CD14-positive monocyte (primary cell): ENCODE data around the gene NOD2. TPM values are rescaled to one million over a fixed set of nuclear protein-coding genes. Genes with fewer than 3 reads are reported as not detected.

Experiments
- DNase-seq, 3 donors: peaks; one replicate each; pipeline ENCODE4 v3.0.0-alpha.2; 2011 to 2022
- H2AFZ ChIP-seq: 2 replicates; pipeline ENCODE4 v1.6.0; 2012; ENCODE audit warnings: mild to moderate bottlenecking, low read depth, low read length, inconsistent platforms; ENCODE audit not compliant: insufficient read depth, poor library complexity, severe bottlenecking
- H3K27ac ChIP-seq, 2 donors: 1 replicate in 1 of 2; 2 replicates in 1 of 2; pipeline ENCODE4 v1.5.1; 2012 to 2013; ENCODE audit warnings: low read length in 2 of 2, control low read depth in 1 of 2, inconsistent platforms in 1 of 2, low read depth in 1 of 2, mild to moderate bottlenecking in 1 of 2
- H3K27me3 ChIP-seq, 2 donors: one replicate each; pipeline versions ENCODE4 v1.6.0 to v1.6.1; 2011 to 2013; ENCODE audit warnings: low read length in 2 of 2; ENCODE audit not compliant: control insufficient read depth in 2 of 2, insufficient read depth in 2 of 2
- H3K36me3 ChIP-seq, 2 donors: replicated peaks in 1 of 2; 1 replicate in 1 of 2; 2 replicates in 1 of 2; pipeline versions ENCODE4 v1.5.1 to v1.6.1; 2012 to 2013; ENCODE audit warnings: low read length in 2 of 2, control low read depth in 1 of 2, inconsistent platforms in 1 of 2, mild to moderate bottlenecking in 1 of 2; ENCODE audit not compliant: insufficient read depth in 2 of 2, control insufficient read depth in 1 of 2
- H3K4me1 ChIP-seq, 2 donors: 1 replicate in 1 of 2; 2 replicates in 1 of 2; pipeline versions ENCODE4 v1.5.1 to v1.6.1; 2012 to 2013; ENCODE audit warnings: low read length in 2 of 2, control low read depth in 1 of 2, inconsistent platforms in 1 of 2, mild to moderate bottlenecking in 1 of 2, moderate library complexity in 1 of 2; ENCODE audit not compliant: insufficient read depth in 2 of 2, control insufficient read depth in 1 of 2
- H3K4me2 ChIP-seq: replicated peaks from 2 replicates; pipeline ENCODE3; 2012; ENCODE audit warnings: low read length, moderate library complexity, mild to moderate bottlenecking; ENCODE audit not compliant: poor library complexity, severe bottlenecking; ENCODE audit errors: extremely low read depth
- H3K4me3 ChIP-seq, 3 experiments: fragments of 200-600 bp in 1 of 3; sonication (generic) in 1 of 3; replicated peaks in 1 of 3; 1 replicate in 2 of 3; 2 replicates in 1 of 3; pipeline ENCODE4 v1.5.1; 2011 to 2013; ENCODE audit warnings: low read length in 3 of 3, mild to moderate bottlenecking in 3 of 3, control low read depth in 2 of 3, low read depth in 2 of 3, inconsistent platforms in 1 of 3, moderate library complexity in 1 of 3
- H3K79me2 ChIP-seq: 2 replicates; pipeline ENCODE4 v1.6.0; 2012; ENCODE audit warnings: mild to moderate bottlenecking, control low read depth, inconsistent platforms, low read length, moderate library complexity; ENCODE audit not compliant: insufficient read depth
- H3K9ac ChIP-seq: 2 replicates; pipeline ENCODE4 v1.6.0; 2017; ENCODE audit warnings: low read length, mild to moderate bottlenecking; ENCODE audit not compliant: insufficient read depth, poor library complexity, severe bottlenecking
- H3K9me3 ChIP-seq, 2 donors: replicated peaks in 1 of 2; 1 replicate in 1 of 2; 2 replicates in 1 of 2; pipeline versions ENCODE4 v1.5.1 to v1.6.1; 2012 to 2013; ENCODE audit warnings: low read length in 2 of 2, control low read depth in 1 of 2; ENCODE audit not compliant: control insufficient read depth in 1 of 2, insufficient read depth in 1 of 2
- H4K20me1 ChIP-seq: 2 replicates; pipeline ENCODE4 v1.6.0; 2012; ENCODE audit warnings: mild to moderate bottlenecking, low read length, control low read depth, moderate library complexity; ENCODE audit not compliant: insufficient read depth
- H3K27ac Mint-ChIP-seq, 7 donors: one replicate each; pipeline ENCODE4 v1.8.0; 2020; ENCODE audit warnings: mild to moderate bottlenecking in 7 of 7, mixed read lengths in 7 of 7, moderate library complexity in 6 of 7, inconsistent platforms in 2 of 7
- H3K27me3 Mint-ChIP-seq, 3 donors: one replicate each; pipeline ENCODE4 v1.8.0; 2021 to 2022; ENCODE audit warnings: low read depth in 3 of 3, mild to moderate bottlenecking in 3 of 3, mixed read lengths in 3 of 3, moderate library complexity in 3 of 3, inconsistent platforms in 1 of 3
- H3K36me3 Mint-ChIP-seq, 2 donors: one replicate each; pipeline ENCODE4 v1.8.0; 2020; ENCODE audit warnings: mixed read lengths in 2 of 2, inconsistent platforms in 1 of 2, mild to moderate bottlenecking in 1 of 2
- H3K4me1 Mint-ChIP-seq: one replicate; pipeline ENCODE4 v1.8.0; 2020; ENCODE audit warnings: mild to moderate bottlenecking, mixed read lengths
- H3K4me3 Mint-ChIP-seq, 2 donors: one replicate each; pipeline ENCODE4 v1.8.0; 2020; ENCODE audit warnings: mild to moderate bottlenecking in 2 of 2, mixed read lengths in 2 of 2, moderate library complexity in 1 of 2
- H3K9me3 Mint-ChIP-seq, 7 donors: one replicate each; pipeline ENCODE4 v1.8.0; 2020 to 2022; ENCODE audit warnings: mixed read lengths in 7 of 7, mild to moderate bottlenecking in 6 of 7, moderate library complexity in 6 of 7, inconsistent platforms in 2 of 7
- WGBS: methylation state at CpG from one replicate; pipeline ENCODE4 v1.1.5; 2013; ENCODE audit warnings: missing lambda C conversion rate; ENCODE audit not compliant: insufficient coverage; 5-methylcytosine and 5-hydroxymethylcytosine counted together
- intact Hi-C, 2 donors: fragments of 100-400 bp; cut with micrococcal nuclease; formaldehyde crosslinking; loops; one replicate each; pipeline versions ENCODE4 v1.15.0 to v1.15.1; 2023
- polyA plus RNA-seq, 3 donors: library from polyadenylated mRNA; depleted of rRNA in 1 of 3; unstranded in 2 of 3; stranded (reverse) in 1 of 3; fragments of 300-500 nt in 2 of 3; fragments of >200 nt in 1 of 3; fragmentation: Illumina TruSeq in 2 of 3; gene quantifications; 1 replicate in 2 of 3; 2 replicates in 1 of 3; pipeline ENCODE4 v1.2.3, GENCODE V29; 2012 to 2021
- TF ChIP-seq, protein P1 (sequence below): fragments of 200-600 bp; IDR thresholded peaks from one replicate; pipeline ENCODE4 v1.8.0; 2022; ENCODE audit warnings: antibody characterized with exemption, mild to moderate bottlenecking

NOD2 gene
- polyA plus RNA-seq, 3 donors = 18.5 to 83.3 (median 29.7) TPM

DNA sequence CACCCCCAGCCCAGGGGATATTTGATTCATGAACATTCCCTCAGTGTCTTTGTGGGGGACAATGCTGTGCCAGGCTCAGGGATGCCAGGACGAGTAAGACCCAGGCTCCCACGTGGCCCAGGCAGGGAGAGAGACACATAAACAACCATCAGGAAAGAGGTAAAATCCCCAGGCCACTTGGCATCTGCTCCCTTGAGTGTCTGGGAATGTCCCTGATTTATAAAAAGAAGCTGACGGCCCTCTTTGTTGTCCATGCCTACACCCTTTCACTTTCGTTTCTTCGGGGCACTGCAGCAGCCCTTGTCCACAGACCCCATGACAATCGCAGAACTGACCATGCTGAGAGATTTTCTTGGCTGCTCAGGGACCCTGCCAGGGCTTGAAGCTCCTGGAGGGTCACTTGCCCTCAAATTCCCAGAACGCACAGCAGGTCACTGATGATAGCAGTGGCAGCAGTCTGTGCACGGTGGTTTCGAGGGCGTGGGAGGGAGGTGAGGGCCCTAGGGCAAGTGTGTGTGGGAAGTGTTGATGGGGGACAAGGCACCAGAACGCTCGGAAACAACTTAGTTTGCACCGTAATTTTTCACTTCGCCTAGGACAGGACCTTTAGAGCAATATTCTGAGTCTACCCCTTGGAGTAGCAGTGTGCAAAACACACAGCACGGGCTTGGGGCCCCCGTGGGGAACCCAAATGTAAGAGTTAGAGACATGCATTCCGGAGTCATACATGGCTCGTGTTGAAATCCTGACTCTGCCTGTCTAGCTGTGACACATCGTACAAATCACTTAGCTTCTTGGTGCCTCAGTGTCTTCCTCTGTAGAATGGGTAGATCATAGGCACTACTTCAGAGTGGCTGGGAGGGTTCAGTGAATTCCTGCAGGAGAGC, 4.7 kb downstream of the NOD2 start:
- no peaks in the 10 kb centered on the region for H3K27me3 ChIP-seq
- H3K9ac ChIP-seq = peak overlapping the region; percentile 95
- peak overlapping the region; percentile 99 for H3K4me2 ChIP-seq
- peak overlapping the region in 2 of 3 experiments; percentile 14 to 95 for H3K4me3 ChIP-seq
- H3K4me1 ChIP-seq = peaks cover 69 to 90% of the 10 kb centered on the region in 2 donors
- WGBS = 46% methylated on average over 14 of the region's 19 CpGs
- peaks cover 85% of the 10 kb centered on the region for H3K4me1 Mint-ChIP-seq
- H3K27ac ChIP-seq = peak overlapping the region; percentile 97 to 100
- H3K27ac Mint-ChIP-seq = peak overlapping the region; percentile 98 to 100 (median 99)
- no peaks in the 10 kb centered on the region for H3K27me3 Mint-ChIP-seq
- peaks cover 52 to 68% of the 10 kb centered on the region in 2 donors for H3K36me3 Mint-ChIP-seq
- H4K20me1 ChIP-seq = peaks cover 47% of the 10 kb centered on the region
- intact Hi-C loops = loop anchor here (1.0 to 10.0 kb wide), 3 partner anchors 13 to 423 kb away; partner anchors contain the start of gene CYLD (in 2 of the 2)
- H3K36me3 ChIP-seq = peaks cover 32 to 44% of the 10 kb centered on the region in 2 donors
- H3K9me3 ChIP-seq = peaks cover 0 to under 1% of the 10 kb centered on the region in 2 donors
- no peak overlapping the region for H2AFZ ChIP-seq
- H3K79me2 ChIP-seq = peaks cover 100% of the 10 kb centered on the region
- peak overlapping the region; percentile 79 to 89 for H3K4me3 Mint-ChIP-seq
- DNase-seq = peak; percentile 69 to 92 (median 70)
- peaks cover 0 to 1% (median under 1%) of the 10 kb centered on the region in 7 donors for H3K9me3 Mint-ChIP-seq
- TF ChIP-seq, protein P1, sequence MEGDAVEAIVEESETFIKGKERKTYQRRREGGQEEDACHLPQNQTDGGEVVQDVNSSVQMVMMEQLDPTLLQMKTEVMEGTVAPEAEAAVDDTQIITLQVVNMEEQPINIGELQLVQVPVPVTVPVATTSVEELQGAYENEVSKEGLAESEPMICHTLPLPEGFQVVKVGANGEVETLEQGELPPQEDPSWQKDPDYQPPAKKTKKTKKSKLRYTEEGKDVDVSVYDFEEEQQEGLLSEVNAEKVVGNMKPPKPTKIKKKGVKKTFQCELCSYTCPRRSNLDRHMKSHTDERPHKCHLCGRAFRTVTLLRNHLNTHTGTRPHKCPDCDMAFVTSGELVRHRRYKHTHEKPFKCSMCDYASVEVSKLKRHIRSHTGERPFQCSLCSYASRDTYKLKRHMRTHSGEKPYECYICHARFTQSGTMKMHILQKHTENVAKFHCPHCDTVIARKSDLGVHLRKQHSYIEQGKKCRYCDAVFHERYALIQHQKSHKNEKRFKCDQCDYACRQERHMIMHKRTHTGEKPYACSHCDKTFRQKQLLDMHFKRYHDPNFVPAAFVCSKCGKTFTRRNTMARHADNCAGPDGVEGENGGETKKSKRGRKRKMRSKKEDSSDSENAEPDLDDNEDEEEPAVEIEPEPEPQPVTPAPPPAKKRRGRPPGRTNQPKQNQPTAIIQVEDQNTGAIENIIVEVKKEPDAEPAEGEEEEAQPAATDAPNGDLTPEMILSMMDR = no peak

DNA sequence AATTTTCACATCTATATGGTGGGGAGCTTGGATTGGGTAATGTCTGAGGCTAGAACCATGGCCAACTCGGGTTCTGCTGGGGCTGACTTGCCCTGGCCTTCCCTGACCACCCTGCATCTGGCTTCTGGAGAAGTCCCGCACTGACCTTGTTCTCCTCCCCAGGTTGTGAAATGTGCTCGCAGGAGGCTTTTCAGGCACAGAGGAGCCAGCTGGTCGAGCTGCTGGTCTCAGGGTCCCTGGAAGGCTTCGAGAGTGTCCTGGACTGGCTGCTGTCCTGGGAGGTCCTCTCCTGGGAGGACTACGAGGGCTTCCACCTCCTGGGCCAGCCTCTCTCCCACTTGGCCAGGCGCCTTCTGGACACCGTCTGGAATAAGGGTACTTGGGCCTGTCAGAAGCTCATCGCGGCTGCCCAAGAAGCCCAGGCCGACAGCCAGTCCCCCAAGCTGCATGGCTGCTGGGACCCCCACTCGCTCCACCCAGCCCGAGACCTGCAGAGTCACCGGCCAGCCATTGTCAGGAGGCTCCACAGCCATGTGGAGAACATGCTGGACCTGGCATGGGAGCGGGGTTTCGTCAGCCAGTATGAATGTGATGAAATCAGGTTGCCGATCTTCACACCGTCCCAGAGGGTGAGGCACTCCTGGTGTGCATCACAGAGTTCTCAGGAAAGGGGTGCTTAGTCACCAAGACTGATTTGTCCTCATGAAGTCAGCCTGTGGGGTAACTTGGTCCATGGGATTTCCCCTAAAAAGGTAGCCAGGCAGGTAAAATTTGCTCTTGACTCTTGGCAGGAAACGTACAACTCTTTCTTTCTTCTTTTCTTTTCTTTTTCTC, 6.1 kb downstream of the NOD2 start:
- Histone ChIP-seq H3K4me3 (peak overlapping the region in 1 of 3 experiments; percentile 2), H3K9me3 (peaks cover 9 to 13% of the 10 kb centered on the region in 2 donors), H3K9ac (peak overlapping the region; percentile 51), H3K27me3 (no peaks in the 10 kb centered on the region), H3K4me2 (no peak overlapping the region), H4K20me1 (peaks cover 57% of the 10 kb centered on the region), H2AFZ (no peak overlapping the region), H3K79me2 (peaks cover 100% of the 10 kb centered on the region), H3K27ac (peak overlapping the region; percentile 97 to 100), H3K4me1 (peaks cover 63 to 82% of the 10 kb centered on the region in 2 donors), H3K36me3 (peaks cover 40 to 58% of the 10 kb centered on the region in 2 donors)
- Mint-ChIP-seq H3K27ac (peak overlapping the region; percentile 98 to 100 (median 99)), H3K4me1 (peaks cover 77% of the 10 kb centered on the region), H3K27me3 (peaks cover 0 to 2% (median 0%) of the 10 kb centered on the region in 3 donors), H3K9me3 (peaks cover 9 to 15% (median 15%) of the 10 kb centered on the region in 7 donors), H3K36me3 (peaks cover 64 to 82% of the 10 kb centered on the region in 2 donors), H3K4me3 (peak overlapping the region in 1 of 2 donors; percentile 31)
- intact Hi-C loops = loop anchor here (5.0 to 10.0 kb wide), 2 partner anchors 43 to 425 kb away; partner anchors contain the start of gene CYLD (in 2 of the 2)
- WGBS = 49% methylated on average over 19 of the region's 19 CpGs
- peak; percentile 88 to 96 (median 90) for DNase-seq
- TF ChIP-seq, protein P1 = no peak
